Endothelial cell of umbilical vein (primary cell): Measurements from ENCODE around the gene TUBA4A. TPM values are rescaled to one million over a fixed set of nuclear protein-coding genes. Genes with fewer than 3 reads are reported as not detected.

Experiments used
- BruUV-seq: library from RNA; stranded (reverse); fragments of 400-500 nt; replicated peaks from 2 replicates; lab custom pipeline; 2021; lab: Mats Ljungman, UMichigan
- CTCF ChIA-PET: fragments of 300-600, 350-600 bp; sonication (Branson Sonifier 250); formaldehyde crosslinking; loops from one replicate; lab custom pipeline; 2021; ENCODE audit warnings: antibody characterized with exemption, inconsistent platforms; lab: Charles Lee
- POLR2A ChIA-PET: fragments of 300-600, 350-600 bp; sonication (Branson Sonifier 250); formaldehyde crosslinking; loops from one replicate; lab custom pipeline; 2021; ENCODE audit warnings: antibody characterized with exemption, inconsistent platforms; lab: Charles Lee
- DNase-seq: peaks from one replicate; pipeline ENCODE4 v3.0.0-alpha.2; 2011; ENCODE audit warnings: low read depth, low spot score
- FAIRE-seq: peaks from 2 replicates; lab custom pipeline; 2011; peaks lifted over from hg19 to GRCh38; lab: Jason Lieb, UNC
- H2AFZ ChIP-seq: 2 replicates; pipeline ENCODE4 v1.6.0; 2012; ENCODE audit warnings: low read depth, low read length, control low read depth, inconsistent platforms
- H3K27ac ChIP-seq: 2 replicates; pipeline ENCODE4 v1.5.1; 2011; ENCODE audit warnings: low read depth, mild to moderate bottlenecking, control low read depth, low read length, moderate library complexity; ENCODE audit not compliant: insufficient read depth
- H3K27me3 ChIP-seq, 2 experiments: 2 replicates each; pipeline versions ENCODE4 v1.6.0 to v1.6.1; 2011; ENCODE audit warnings: low read length in 2 of 2, mixed read lengths in 1 of 2; ENCODE audit not compliant: control insufficient read depth in 2 of 2, insufficient read depth in 2 of 2
- H3K36me3 ChIP-seq, 2 experiments: 2 replicates in 1 of 2; 3 replicates in 1 of 2; pipeline ENCODE4 v1.5.1; 2011; ENCODE audit warnings: low read length in 2 of 2, mild to moderate bottlenecking in 1 of 2, moderate library complexity in 1 of 2; ENCODE audit not compliant: control insufficient read depth in 2 of 2, insufficient read depth in 2 of 2; ENCODE audit errors: extremely low read depth in 1 of 2
- H3K4me1 ChIP-seq: 3 replicates; pipeline ENCODE4 v1.5.1; 2011; ENCODE audit warnings: mild to moderate bottlenecking, low read length; ENCODE audit not compliant: control insufficient read depth, insufficient read depth; ENCODE audit errors: extremely low read depth
- H3K4me2 ChIP-seq: 2 replicates; pipeline ENCODE4 v1.6.1; 2011; ENCODE audit warnings: low read length, control low read depth, mixed read lengths; ENCODE audit not compliant: insufficient read depth
- H3K4me3 ChIP-seq, 3 experiments: fragments of 200-600 bp in 1 of 3; sonication (generic), shearing (Covaris generic) in 1 of 3; replicated peaks in 1 of 3; 2 replicates each; pipeline ENCODE4 v1.5.1; 2011 to 2016; ENCODE audit warnings: control low read depth in 3 of 3, low read length in 3 of 3, mild to moderate bottlenecking in 2 of 3, inconsistent platforms in 1 of 3, low read depth in 1 of 3, moderate library complexity in 1 of 3; ENCODE audit not compliant: insufficient read depth in 1 of 3
- H3K79me2 ChIP-seq: 2 replicates; pipeline ENCODE4 v1.6.0; 2012; ENCODE audit warnings: low read length, inconsistent platforms; ENCODE audit not compliant: control insufficient read depth, insufficient read depth
- H3K9ac ChIP-seq: replicated peaks from 2 replicates; pipeline ENCODE3; 2011; ENCODE audit warnings: low read length, control low read depth; ENCODE audit not compliant: insufficient read depth; ENCODE audit errors: extremely low read depth
- H3K9me1 ChIP-seq: replicated peaks from 3 replicates; pipeline ENCODE4 v1.6.0; 2011; ENCODE audit warnings: mild to moderate bottlenecking, low read length; ENCODE audit not compliant: control insufficient read depth, insufficient read depth; ENCODE audit errors: extremely low read depth
- H3K9me3 ChIP-seq: replicated peaks from 2 replicates; pipeline ENCODE4 v1.5.1; 2012; ENCODE audit warnings: low read length, inconsistent platforms; ENCODE audit not compliant: control insufficient read depth, insufficient read depth
- H4K20me1 ChIP-seq: replicated peaks from 2 replicates; pipeline ENCODE3; 2011; ENCODE audit warnings: mild to moderate bottlenecking, low read length; ENCODE audit not compliant: control insufficient read depth, insufficient read depth; ENCODE audit errors: extremely low read depth
- CTCF ChIP-seq, 2 donors: IDR thresholded peaks; 1 replicate in 1 of 2; 2 replicates in 1 of 2; pipeline ENCODE4 v1.5.1; 2011; ENCODE audit warnings: low read length in 2 of 2, mild to moderate bottlenecking in 2 of 2, moderate library complexity in 2 of 2, control low read depth in 1 of 2, inconsistent platforms in 1 of 2, low read depth in 1 of 2; ENCODE audit not compliant: insufficient read depth in 1 of 2; ENCODE audit errors: extremely low read depth in 1 of 2
- EZH2 ChIP-seq: IDR thresholded peaks from 2 replicates; pipeline ENCODE4 v1.6.1; 2012; ENCODE audit warnings: borderline replicate concordance, low read depth, mild to moderate bottlenecking, moderate library complexity, low read length, inconsistent platforms; ENCODE audit not compliant: severe bottlenecking
- FOS ChIP-seq: IDR thresholded peaks from 2 replicates; pipeline ENCODE4 v1.6.1; 2011; ENCODE audit warnings: mild to moderate bottlenecking, low read length, moderate library complexity, borderline replicate concordance; ENCODE audit not compliant: insufficient read depth
- GATA2 ChIP-seq: IDR thresholded peaks from 2 replicates; pipeline ENCODE4 v1.7.0; 2011; ENCODE audit warnings: low read depth, mild to moderate bottlenecking, moderate library complexity, mixed read lengths, low read length; ENCODE audit not compliant: insufficient read length, insufficient read depth
- JUN ChIP-seq: IDR thresholded peaks from 2 replicates; pipeline ENCODE4 v1.6.1; 2011; ENCODE audit warnings: borderline replicate concordance, low read depth; ENCODE audit not compliant: insufficient read length, insufficient read depth
- MAX ChIP-seq: IDR thresholded peaks from 2 replicates; pipeline ENCODE4 v1.6.1; 2011; ENCODE audit not compliant: insufficient read depth, insufficient read length
- MYC ChIP-seq: IDR thresholded peaks from one replicate; pipeline ENCODE4 v1.6.1; 2011; ENCODE audit warnings: mild to moderate bottlenecking, low read depth, low read length
- POLR2A ChIP-seq: IDR thresholded peaks from 2 replicates; pipeline ENCODE4 v1.6.1; 2012; ENCODE audit warnings: low read depth, mild to moderate bottlenecking, control low read depth, low read length
- POLR2AphosphoS5 ChIP-seq: IDR thresholded peaks from 2 replicates; pipeline ENCODE4 v1.6.1; 2012; ENCODE audit warnings: low read depth, mild to moderate bottlenecking, control low read depth, low read length, moderate library complexity; ENCODE audit not compliant: insufficient read depth
- dilution Hi-C: fragments of 300-500 bp; cut with MboI; formaldehyde crosslinking; loops from one replicate; pipeline ENCODE4 v1.15.0; 2019; ENCODE audit warnings: low sequenced_read_pairs; ENCODE audit not compliant: extremely low pct_ligation_motif_present
- intact Hi-C: fragments of 100-400 bp; cut with micrococcal nuclease; formaldehyde crosslinking; loops from one replicate; pipeline ENCODE4 v1.10.0; 2022
- polyA plus RNA-seq, 4 experiments: library from polyadenylated mRNA; depleted of rRNA in 3 of 4; stranded (reverse) in 3 of 4; unstranded in 1 of 4; fragments of >200 nt; gene quantifications; 2 replicates each; pipeline versions ENCODE4 v1.2.1 to v1.2.3, GENCODE V29; 2011 to 2012; ENCODE audit warnings: missing spikeins in 1 of 4
- total RNA-seq: library from RNA; stranded (reverse); gene quantifications from 2 replicates; pipeline ENCODE4 v1.2.3, GENCODE V29; 2021

Gene TUBA4A
- total and polyA plus RNA-seq, 2 donors (not counting 3 experiments of a cell fraction or from before 2014, with no cell fraction given): 16.5 to 24.8 TPM

GRCh38 chr2:219272356-219272755, 18.6 kb upstream of the TUBA4A start:
- intact Hi-C loops: no loop called here
- H3K9me1 ChIP-seq: no peaks in the 10 kb centered on the region
- dilution Hi-C loops: no loop called here
- no peaks in the 10 kb centered on the region for H3K36me3 ChIP-seq
- no peak overlapping the region for H3K4me2 ChIP-seq
- CTCF ChIA-PET: interaction anchor here (0.7 kb wide), 1 partner anchor 23 kb away, joined by 3 read pairs; no protein-coding TSS in a partner anchor
- H3K79me2 ChIP-seq: no peaks in the 10 kb centered on the region
- H3K4me3 ChIP-seq: no peak overlapping the region
- H2AFZ ChIP-seq: no peak overlapping the region
- no peaks in the 10 kb centered on the region for H3K9me3 ChIP-seq
- FAIRE-seq (no peak), DNase-seq (no peak)
- TF ChIP-seq EZH2 (no peak), FOS (no peak), MAX (no peak), POLR2A (no peak), MYC (no peak)
- no peak overlapping the region for H3K9ac ChIP-seq
- H4K20me1 ChIP-seq: no peaks in the 10 kb centered on the region
- H3K27me3 ChIP-seq: peaks cover 4 to 10% of the 10 kb centered on the region in 2 experiments
- H3K27ac ChIP-seq: no peak overlapping the region
- no TSS peak for BruUV-seq
- POLR2A ChIA-PET: interaction anchor here (0.5 kb wide), 1 partner anchor 172 kb away, joined by 3 read pairs; no protein-coding TSS in a partner anchor
- H3K4me1 ChIP-seq: no peaks in the 10 kb centered on the region

GRCh38 chr2:219271021-219271420, 17.3 kb upstream of the TUBA4A start:
- dilution Hi-C loops (no loop called here), intact Hi-C loops (no loop called here)
- Histone ChIP-seq H3K4me1 (no peaks in the 10 kb centered on the region), H4K20me1 (no peaks in the 10 kb centered on the region), H3K27ac (no peak overlapping the region), H3K9ac (no peak overlapping the region), H3K9me3 (no peaks in the 10 kb centered on the region), H2AFZ (no peak overlapping the region), H3K27me3 (peaks cover 4 to 10% of the 10 kb centered on the region in 2 experiments), H3K79me2 (no peaks in the 10 kb centered on the region), H3K4me3 (no peak overlapping the region), H3K36me3 (no peaks in the 10 kb centered on the region), H3K9me1 (no peaks in the 10 kb centered on the region), H3K4me2 (no peak overlapping the region)
- no TSS peak for BruUV-seq
- ChIA-PET POLR2A (no interaction called here), CTCF (interaction anchor here (1.5 kb wide), 1 partner anchor 13 kb away, joined by 3 read pairs; no protein-coding TSS in a partner anchor)
- FAIRE-seq: no peak
- TF ChIP-seq FOS (no peak), EZH2 (no peak), GATA2 (no peak), MYC (no peak), JUN (no peak), POLR2A (no peak), CTCF (IDR thresholded peaks at IDR 0.05; ENCODE audit: extremely low read depth in 1 of 2, insufficient read depth in 1 of 2, low read depth in 1 of 2, low read length in 2 of 2) (no peak), POLR2AphosphoS5 (no peak), MAX (no peak)
- no peak for DNase-seq
